GM12878 (cell line): ENCODE data around the gene SEPTIN6. TPM values are rescaled to one million over a fixed set of nuclear protein-coding genes. Genes with fewer than 3 reads are reported as not detected.

Experiments used
- ATAC-seq: fragments of 200-7000 bp; cut with Tn5 transposase; 3 replicates; pipeline ENCODE4 v1.9.1; 2020; ENCODE audit warnings: mild to moderate bottlenecking, moderate library complexity
- BruUV-seq: library from RNA; stranded (reverse); fragments of 400-500 nt; replicated peaks from 2 replicates; lab custom pipeline; 2021; lab: Mats Ljungman, UMichigan
- CTCF ChIA-PET: fragments of 300-600 bp; sonication (Branson Sonifier 250); formaldehyde crosslinking; extraction: SDS; loops from one replicate; lab custom pipeline; 2021; ENCODE audit warnings: inconsistent platforms; lab: Yijun Ruan, JAX
- POLR2A ChIA-PET: fragments of 350-600 bp; formaldehyde crosslinking; extraction: SDS; loops from one replicate; lab custom pipeline; 2021; ENCODE audit warnings: inconsistent platforms; lab: Charles Lee
- RAD21 ChIA-PET: fragments of 300-600 bp; sonication (Branson Sonifier 250); formaldehyde crosslinking; loops from one replicate; lab custom pipeline; 2023; ENCODE audit warnings: antibody characterized with exemption; ENCODE audit not compliant: unreplicated experiment; lab: Charles Lee
- SMC1A ChIA-PET: fragments of 300-600 bp; sonication (Branson Sonifier 250); formaldehyde crosslinking; loops from one replicate; lab custom pipeline; 2023; ENCODE audit not compliant: unreplicated experiment, uncharacterized antibody; lab: Charles Lee
- DNase-seq: peaks from one replicate; pipeline ENCODE4 v3.0.0-alpha.2; 2011; ENCODE audit warnings: low read depth, low spot score
- FAIRE-seq: peaks from 3 replicates; lab custom pipeline; 2011; peaks lifted over from hg19 to GRCh38; lab: Jason Lieb, UNC
- H2AFZ ChIP-seq: 2 replicates; pipeline ENCODE4 v1.6.0; 2011; ENCODE audit warnings: low read depth, low read length, control low read depth; ENCODE audit not compliant: control insufficient read depth
- H3K27ac ChIP-seq: 2 replicates; pipeline ENCODE4 v1.5.1; 2011; ENCODE audit warnings: control low read depth; ENCODE audit not compliant: control insufficient read depth, insufficient read depth
- H3K27me3 ChIP-seq, 2 experiments: replicated peaks in 1 of 2; 2 replicates each; pipeline versions ENCODE4 v1.6.0 to v1.6.1; 2011; ENCODE audit warnings: low read length in 1 of 2; ENCODE audit not compliant: control insufficient read depth in 2 of 2, insufficient read depth in 2 of 2
- H3K36me3 ChIP-seq, 2 experiments: 2 replicates each; pipeline ENCODE4 v1.5.1; 2011; ENCODE audit warnings: low read length in 1 of 2; ENCODE audit not compliant: control insufficient read depth in 2 of 2, insufficient read depth in 2 of 2
- H3K4me1 ChIP-seq: 2 replicates; pipeline ENCODE4 v1.6.1; 2011; ENCODE audit warnings: mild to moderate bottlenecking, low read length, moderate library complexity, mixed read lengths; ENCODE audit not compliant: control insufficient read depth, insufficient read depth
- H3K4me2 ChIP-seq: 2 replicates; pipeline ENCODE4 v1.6.0; 2011; ENCODE audit warnings: control low read depth; ENCODE audit not compliant: control insufficient read depth, insufficient read depth
- H3K4me3 ChIP-seq: fragments of 200-600 bp; sonication (generic); 2 replicates; pipeline ENCODE4 v1.5.1; 2016
- H3K79me2 ChIP-seq: 2 replicates; pipeline ENCODE4 v1.6.0; 2011; ENCODE audit warnings: low read length; ENCODE audit not compliant: control insufficient read depth, insufficient read depth
- H3K9ac ChIP-seq: 2 replicates; pipeline ENCODE4 v1.8.0; 2011; ENCODE audit warnings: low read length, control low read depth, mixed read lengths; ENCODE audit not compliant: control insufficient read depth, insufficient read depth
- H3K9me3 ChIP-seq: replicated peaks from 3 replicates; pipeline ENCODE4 v1.5.1; 2011; ENCODE audit warnings: mild to moderate bottlenecking, low read length; ENCODE audit not compliant: control insufficient read depth, insufficient read depth
- H4K20me1 ChIP-seq: 2 replicates; pipeline ENCODE4 v1.6.0; 2011; ENCODE audit not compliant: control insufficient read depth, insufficient read depth
- BCLAF1 ChIP-seq: fragments of 450-650 bp; IDR thresholded peaks from 2 replicates; pipeline ENCODE4 v1.6.1; 2017; ENCODE audit warnings: antibody characterized with exemption, mild to moderate bottlenecking, moderate library complexity
- CEBPB ChIP-seq, 2 experiments: fragments of 150-350 bp in 1 of 2; IDR thresholded peaks; 2 replicates each; pipeline ENCODE4 v1.6.1; 2012 to 2014; ENCODE audit warnings: low read depth in 2 of 2, low read length in 2 of 2, borderline replicate concordance in 1 of 2, inconsistent platforms in 1 of 2
- EP300 ChIP-seq, 2 experiments: fragments of 150-350 bp in 1 of 2; IDR thresholded peaks; 2 replicates each; pipeline ENCODE4 v1.6.1; 2011 to 2012; ENCODE audit warnings: low read depth in 2 of 2, low read length in 2 of 2, borderline replicate concordance in 1 of 2, improper control_type of control experiment in 1 of 2, inconsistent platforms in 1 of 2; ENCODE audit not compliant: control insufficient read depth in 1 of 2
- PAX5 ChIP-seq: IDR thresholded peaks from 2 replicates; pipeline ENCODE4 v1.6.1; 2011; ENCODE audit warnings: low read depth, low read length, borderline replicate concordance
- POU2F2 ChIP-seq: IDR thresholded peaks from 3 replicates; pipeline ENCODE4 v1.6.1; 2011; ENCODE audit warnings: low read depth, mild to moderate bottlenecking, low read length, borderline replicate concordance
- SMC3 ChIP-seq: IDR thresholded peaks from 2 replicates; pipeline ENCODE4 v1.6.1; 2011; ENCODE audit warnings: low read length, improper control_type of control experiment, borderline replicate concordance
- SPI1 ChIP-seq: IDR thresholded peaks from 2 replicates; pipeline ENCODE4 v1.6.1; 2011; ENCODE audit warnings: low read depth, mild to moderate bottlenecking, low read length, moderate library complexity, borderline replicate concordance; ENCODE audit not compliant: insufficient read depth
- ZZZ3 ChIP-seq: IDR thresholded peaks from 2 replicates; pipeline ENCODE4 v1.6.1; 2011; ENCODE audit warnings: low read depth; ENCODE audit not compliant: control insufficient read depth, insufficient read length
- WGBS: methylation state at CpG from one replicate; pipeline ENCODE4 v1.1.6; 2016; ENCODE audit warnings: low lambda C conversion rate; ENCODE audit not compliant: insufficient replicate concordance, insufficient coverage; ENCODE audit errors: missing lambda C conversion rate; 5-methylcytosine and 5-hydroxymethylcytosine counted together
- in situ Hi-C: fragments of 300-500 bp; cut with MboI; formaldehyde crosslinking; loops from 9 replicates; pipeline ENCODE4 v1.14.3; 2018; ENCODE audit warnings: mixed read lengths
- intact Hi-C: fragments of 100-400 bp; cut with micrococcal nuclease; formaldehyde crosslinking; loops from one replicate; pipeline ENCODE4 v1.14.2; 2022; ENCODE audit not compliant: unreplicated experiment
- polyA plus RNA-seq, 11 experiments: library from polyadenylated mRNA; depleted of rRNA in 4 of 11; unstranded in 6 of 11; stranded (reverse) in 5 of 11; fragments of >200 nt; fragmentation: Nextera tagmentation in 4 of 11; fragmentation: Illumina TruSeq in 1 of 11; extraction: Ambion mirVana in 4 of 11; extraction: Trizol in 1 of 11; gene quantifications; 1 replicate in 1 of 11; 2 replicates in 10 of 11; pipeline versions ENCODE4 v1.2.1 to v1.2.3, GENCODE V29; 2011 to 2016; ENCODE audit warnings: inconsistent platforms in 2 of 11, missing spikeins in 2 of 11, low read depth in 1 of 11
- total RNA-seq, 4 experiments: library from RNA; depleted of rRNA in 3 of 4; stranded (reverse); fragments of >200 nt in 3 of 4; fragmentation: Illumina TruSeq in 1 of 4; extraction: Trizol in 1 of 4; gene quantifications; 2 replicates each; pipeline versions ENCODE4 v1.2.1 to v1.2.3, GENCODE V29; 2013 to 2021

Gene SEPTIN6
- total and polyA plus RNA-seq, 10 of the 15 experiments (the other 5 are each of a cell fraction or from before 2014, with no cell fraction given) = 37.2 to 353 (median 154) TPM

GRCh38 chrX:119721487-119721886 is 28.5 kb upstream of the SEPTIN6 start:
- no peaks in the 10 kb centered on the region for H3K4me1 ChIP-seq
- H3K4me2 ChIP-seq = no peak overlapping the region
- DNase-seq (no peak), FAIRE-seq (no peak), ATAC-seq (no peak; the same call in 1 of the 3 replicates)
- no peaks in the 10 kb centered on the region for H4K20me1 ChIP-seq
- intact Hi-C loops = no loop called here
- H3K27ac ChIP-seq = no peak overlapping the region
- H3K27me3 ChIP-seq = no peaks in the 10 kb centered on the region
- no peaks in the 10 kb centered on the region for H3K36me3 ChIP-seq
- no peak overlapping the region for H2AFZ ChIP-seq
- no peak overlapping the region for H3K4me3 ChIP-seq
- ChIA-PET POLR2A (interaction anchor here (0.7 kb wide), 1 partner anchor 83 kb away, joined by 3 read pairs; no protein-coding TSS in a partner anchor), RAD21 (interaction anchor here (0.6 to 1.6 kb wide), 3 partner anchors 8 to 34 kb away, joined by 3 to 4 read pairs (median 4); no protein-coding TSS in a partner anchor), SMC1A (interaction anchor here (0.6 to 1.0 kb wide), 2 partner anchors 8 to 10 kb away, joined by 3 to 5 read pairs; no protein-coding TSS in a partner anchor), CTCF (interaction anchor here (0.7 to 1.5 kb wide), 2 partner anchors 8 to 21 kb away, joined by 3 to 4 read pairs; no protein-coding TSS in a partner anchor)
- H3K9ac ChIP-seq = no peak overlapping the region
- in situ Hi-C loops = no loop called here
- H3K79me2 ChIP-seq = no peaks in the 10 kb centered on the region
- no peaks in the 10 kb centered on the region for H3K9me3 ChIP-seq
- TF ChIP-seq CEBPB (IDR thresholded peaks at IDR 0.05; ENCODE audit: borderline replicate concordance in 1 of 2, low read depth in 2 of 2, low read length in 2 of 2) (no peak), EP300 (IDR thresholded peaks at IDR 0.05; ENCODE audit: borderline replicate concordance in 1 of 2, control insufficient read depth in 1 of 2, low read depth in 2 of 2, low read length in 2 of 2) (no peak), PAX5 (no peak), SPI1 (no peak), ZZZ3 (no peak), SMC3 (no peak), BCLAF1 (no peak), POU2F2 (no peak)
- WGBS = 48% methylated on average over 6 of the region's 6 CpGs
- BruUV-seq = no TSS peak
